NOMO-1 (cell line): ENCODE measurements around the gene GIGYF1.
"Not testable (repeated sequence)": the region's sequence is repeated elsewhere in the genome, so short reads cannot be mapped to it uniquely, and the experiment has no call there.

Experiments
- DNase-seq, 2 experiments: peaks; one replicate each; lab custom pipeline; 2025; ENCODE audit not compliant: unreplicated experiment in 2 of 2; lab: John Stamatoyannopoulos, UW

The GIGYF1 gene

GRCh38 chr7:100674411-100675104 is 19.5 kb downstream of the GIGYF1 start:
- peak; percentile 38 to 57 for DNase-seq

DNA sequence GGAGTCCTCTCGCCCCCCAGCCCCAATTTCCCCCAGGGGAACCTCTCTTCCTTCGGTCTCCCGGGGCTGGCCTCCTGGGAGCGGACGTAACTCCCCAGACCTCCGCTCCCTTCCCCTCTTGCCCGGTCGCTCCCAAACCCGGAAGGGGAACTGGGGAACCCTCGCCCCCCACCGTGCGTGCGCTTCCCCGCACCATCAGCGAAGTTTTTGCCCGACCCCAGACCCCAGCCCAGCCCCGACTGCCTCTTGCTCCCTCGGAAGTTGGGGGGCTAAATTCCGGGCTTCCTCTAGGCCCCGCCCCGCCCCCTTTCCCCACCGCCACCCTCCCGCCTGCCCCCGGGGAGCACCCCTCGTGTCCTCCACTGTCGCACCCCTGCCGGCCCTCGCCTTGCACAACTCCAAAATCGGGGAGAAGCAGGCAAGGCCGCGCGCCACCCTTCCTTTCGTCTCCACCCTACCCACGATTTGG is 20.1 kb downstream of the GIGYF1 start:
- DNase-seq = peak in 1 of 2 experiments; percentile 59

GRCh38 chr7:100673302-100673941 is 20.6 kb downstream of the GIGYF1 start, which contains the start of gene GNB2:
TSS of gene GNB2 (plus strand) at chr7:100673740. CDS start at chr7:100676266, 2,526 bp downstream.
- peak; percentile 97 to 99 for DNase-seq

GRCh38 chr7:100671353-100672327 is 22.4 kb downstream of the GIGYF1 start:
- no peak for DNase-seq

DNA sequence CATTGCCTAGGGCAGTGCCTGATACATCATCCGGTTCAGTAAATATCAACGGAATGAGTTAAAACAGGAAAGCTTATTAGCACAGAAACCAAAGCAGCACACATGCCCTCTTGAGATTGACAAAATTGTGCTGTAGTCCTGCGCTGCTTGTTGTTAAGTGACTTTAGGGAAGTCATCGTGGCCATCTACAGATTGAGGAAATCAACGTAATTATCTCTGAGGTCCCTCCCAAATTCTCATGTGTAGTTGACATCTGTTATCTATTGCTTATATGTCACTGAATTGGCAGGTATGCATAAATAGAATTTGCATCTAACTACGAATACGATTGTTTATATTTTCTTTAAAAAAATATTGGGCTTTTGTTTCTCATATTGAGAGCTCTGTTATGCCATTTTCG is 24.0 kb downstream of the GIGYF1 start:
- peak; percentile 82 to 92 for DNase-seq

GRCh38 chr7:100669106-100669505 is 24.9 kb downstream of the GIGYF1 start:
- not testable (repeated sequence) for DNase-seq

DNA sequence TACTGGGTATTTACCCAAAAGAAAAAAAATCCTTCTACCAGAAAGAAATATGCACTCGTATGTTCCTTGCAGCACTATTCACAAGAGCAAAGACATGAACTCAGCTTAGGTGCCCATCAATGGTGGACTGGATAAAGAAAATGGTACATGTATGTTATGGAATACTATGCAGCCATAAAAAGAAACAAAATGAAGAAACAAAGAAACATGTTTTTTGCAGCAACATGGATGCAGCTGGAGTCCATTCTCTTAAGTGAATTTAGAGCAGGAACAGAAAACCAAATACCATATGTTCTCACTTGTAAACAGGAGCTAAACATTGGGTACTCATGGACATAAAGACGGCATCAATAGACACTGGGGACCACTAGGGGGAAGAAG is 26.0 kb downstream of the GIGYF1 start:
- DNase-seq = no peak

GRCh38 chr7:100667331-100668068 is 26.6 kb downstream of the GIGYF1 start:
- peak in 1 of 2 experiments; percentile 27 for DNase-seq

DNA sequence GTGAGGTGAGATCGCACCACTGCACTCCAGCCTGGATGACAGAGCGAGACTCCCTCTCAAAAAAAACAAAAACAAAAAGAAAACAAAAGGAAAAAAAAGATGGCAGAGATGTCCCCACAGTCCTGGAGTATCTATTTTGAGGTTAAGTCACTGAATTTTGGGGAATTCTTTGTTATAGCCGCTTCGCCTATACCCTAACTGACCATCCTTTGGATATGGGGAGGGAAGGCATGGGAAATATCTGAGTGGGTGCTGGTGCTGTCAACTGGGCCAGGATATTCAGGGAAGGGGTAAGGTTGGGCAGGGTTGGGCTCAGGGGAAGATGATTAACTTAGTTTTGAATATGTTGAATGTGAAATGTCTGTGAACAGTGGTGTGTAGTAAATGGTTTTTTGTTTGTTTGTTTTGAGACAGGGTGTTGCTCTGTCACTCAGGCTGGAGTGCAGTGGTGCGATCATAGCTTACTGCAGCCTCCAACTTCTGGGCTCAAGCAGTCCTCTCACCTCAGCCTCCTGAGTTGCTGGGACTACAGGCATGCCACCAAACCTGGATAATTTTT is 28.8 kb downstream of the GIGYF1 start:
- DNase-seq = no peak

GRCh38 chr7:100662194-100662776 is 31.8 kb downstream of the GIGYF1 start:
- not testable (repeated sequence) for DNase-seq

GRCh38 chr7:100655908-100656674 is 38.0 kb downstream of the GIGYF1 start, which contains the start of gene ACTL6B:
TSS of gene ACTL6B (minus strand) at chr7:100656448. CDS start at chr7:100656354, 94 bp downstream.
- no peak for DNase-seq

GRCh38 chr7:100654908-100655831 is 38.9 kb downstream of the GIGYF1 start:
- DNase-seq = no peak

GRCh38 chr7:100649826-100650565 is 44.1 kb downstream of the GIGYF1 start:
- no peak for DNase-seq

- DNase-seq = no peak
Observed at GRCh38 chr7:100642534-100642907, 51.5 kb downstream of the GIGYF1 start.

DNA sequence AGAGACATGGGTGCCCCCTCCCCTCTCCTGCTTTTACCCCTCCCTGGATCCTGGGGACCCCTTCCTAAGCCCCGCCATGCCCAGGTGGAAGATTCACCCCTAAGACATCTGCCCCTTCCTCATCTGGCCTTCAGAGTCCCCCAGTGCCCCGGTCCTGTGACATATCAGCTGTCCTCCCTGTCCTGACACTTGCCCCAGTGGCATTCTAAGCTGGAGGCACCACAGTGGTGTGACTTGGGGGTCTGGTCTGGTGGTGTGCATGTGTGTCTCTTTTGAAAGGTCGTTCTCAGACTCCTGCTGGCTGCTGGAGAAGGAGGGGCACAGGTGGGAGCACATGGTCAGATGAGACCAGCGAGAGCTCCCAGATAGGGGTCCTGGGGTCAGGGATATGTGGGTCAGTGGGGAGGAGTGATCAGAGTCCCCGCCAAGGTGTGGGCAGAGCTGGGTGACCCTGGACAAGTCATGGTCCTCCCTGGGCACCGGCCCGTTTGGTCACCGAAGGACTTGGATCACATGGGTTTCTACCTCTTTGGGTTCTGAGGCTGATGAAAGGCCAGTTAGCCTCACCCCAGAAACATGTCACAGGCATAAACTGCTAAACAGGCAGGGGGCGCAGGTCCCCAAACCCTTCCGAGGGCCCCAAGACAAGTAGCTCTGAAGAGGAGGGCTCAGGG is 52.1 kb downstream of the GIGYF1 start:
- no peak for DNase-seq

DNA sequence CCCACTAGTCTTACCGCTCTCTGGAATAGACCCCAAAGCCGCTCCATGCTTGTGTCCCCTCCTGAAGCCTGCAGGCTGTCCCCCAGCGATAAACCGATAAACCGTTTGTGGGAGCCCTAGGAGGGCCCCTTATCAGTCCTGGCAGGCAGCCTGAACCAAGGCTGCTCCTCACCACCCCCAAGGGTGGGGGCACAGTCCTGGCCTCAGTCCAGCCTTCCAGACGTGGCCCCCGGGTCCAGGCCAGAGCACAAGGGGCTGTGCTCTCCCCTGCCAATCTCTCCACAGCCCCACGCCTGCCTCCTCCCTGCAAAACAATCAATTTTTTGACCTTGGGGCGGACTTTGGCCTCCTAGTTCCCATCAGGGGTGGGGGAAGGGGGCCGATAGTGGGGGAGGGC is 52.6 kb downstream of the GIGYF1 start, which contains the start of gene TFR2:
TSS of gene TFR2 (minus strand) at position 90 of the 397 bp plus-strand sequence. CDS start at position 47, 43 bp downstream.
- no peak for DNase-seq
